T-cell (primary cell): ENCODE measurements around the gene P3H1. TPM values are rescaled to one million over a fixed set of nuclear protein-coding genes. Genes with fewer than 3 reads are reported as not detected.
A peak's percentile ranks its signal among the peaks of the same experiment; 100 is the strongest.
"Not testable (repeated sequence)": the region's sequence is repeated elsewhere in the genome, so short reads cannot be mapped to it uniquely, and the experiment has no call there.

Experiments used
- ATAC-seq, 4 experiments: fragments of 200-7000 bp in 3 of 4; fragments of 150-1000 bp in 1 of 4; cut with Tn5 transposase; replicated peaks in 1 of 4; 1 replicate in 3 of 4; 2 replicates in 1 of 4; pipeline ENCODE4 v1.10.0; 2021; ENCODE audit warnings: moderate library complexity in 3 of 4, mild to moderate bottlenecking in 2 of 4, moderate number of reproducible peaks in 1 of 4
- CTCF ChIA-PET, 2 donors: fragments of 300-600 bp; sonication (Branson Sonifier 250); formaldehyde crosslinking; loops; one replicate each; lab custom pipeline; 2022; ENCODE audit warnings: antibody characterized with exemption in 2 of 2; lab: Charles Lee
- POLR2A ChIA-PET, 2 donors: fragments of 300-600 bp; sonication (Branson Sonifier 250); formaldehyde crosslinking; loops; one replicate each; lab custom pipeline; 2022; ENCODE audit warnings: antibody characterized with exemption in 2 of 2; lab: Charles Lee
- DNase-seq, 35 experiments: peaks; one replicate each; pipeline versions ENCODE4 v3.0.0 to v3.0.0-alpha.2; 2013 to 2023
- H3K27ac ChIP-seq: one replicate; pipeline ENCODE4 v1.5.1; 2013; ENCODE audit warnings: low read length
- H3K27me3 ChIP-seq, 2 experiments: replicated peaks in 1 of 2; 1 replicate in 1 of 2; 2 replicates in 1 of 2; pipeline versions ENCODE4 v1.6.1 to v1.7.0; 2013; ENCODE audit warnings: low read length in 1 of 2, mixed read lengths in 1 of 2; ENCODE audit not compliant: control insufficient read depth in 2 of 2, insufficient read depth in 2 of 2; ENCODE audit errors: extremely low read depth in 1 of 2
- H3K36me3 ChIP-seq, 2 donors: 1 replicate in 1 of 2; 2 replicates in 1 of 2; pipeline versions ENCODE4 v1.6.1 to v1.7.0; 2013; ENCODE audit warnings: low read length in 1 of 2; ENCODE audit not compliant: control insufficient read depth in 2 of 2, insufficient read depth in 1 of 2; ENCODE audit errors: extremely low read depth in 1 of 2
- H3K4me1 ChIP-seq, 2 experiments: 1 replicate in 1 of 2; 2 replicates in 1 of 2; pipeline versions ENCODE4 v1.6.1 to v1.7.0; 2013; ENCODE audit warnings: low read length in 2 of 2, mixed read lengths in 1 of 2; ENCODE audit not compliant: insufficient read depth in 2 of 2, control insufficient read depth in 1 of 2; ENCODE audit errors: extremely low read depth in 1 of 2
- H3K4me3 ChIP-seq, 2 donors: 1 replicate in 1 of 2; 2 replicates in 1 of 2; pipeline versions ENCODE4 v1.5.1 to v1.7.0; 2013; ENCODE audit warnings: mild to moderate bottlenecking in 2 of 2, low read length in 1 of 2, moderate library complexity in 1 of 2; ENCODE audit not compliant: control insufficient read depth in 1 of 2; ENCODE audit errors: extremely low read depth in 1 of 2
- H3K9me3 ChIP-seq: 2 replicates; pipeline ENCODE4 v1.7.0; 2013
- H3K27ac Mint-ChIP-seq, 2 donors: one replicate each; pipeline ENCODE4 v1.8.0; 2020 to 2021; ENCODE audit warnings: mild to moderate bottlenecking in 2 of 2, mixed read lengths in 2 of 2
- H3K27me3 Mint-ChIP-seq, 2 donors: one replicate each; pipeline ENCODE4 v1.8.0; 2021 to 2022; ENCODE audit warnings: mixed read lengths in 2 of 2
- H3K36me3 Mint-ChIP-seq: one replicate; pipeline ENCODE4 v1.8.0; 2021; ENCODE audit warnings: mixed read lengths
- H3K4me1 Mint-ChIP-seq, 3 donors: one replicate each; pipeline ENCODE4 v1.8.0; 2020 to 2022; ENCODE audit warnings: mixed read lengths in 3 of 3, mild to moderate bottlenecking in 1 of 3
- H3K4me3 Mint-ChIP-seq, 3 donors: one replicate each; pipeline ENCODE4 v1.8.0; 2020 to 2022; ENCODE audit warnings: mild to moderate bottlenecking in 3 of 3, mixed read lengths in 3 of 3, moderate library complexity in 3 of 3
- H3K9me3 Mint-ChIP-seq, 3 donors: one replicate each; pipeline ENCODE4 v1.8.0; 2020 to 2022; ENCODE audit warnings: mixed read lengths in 3 of 3
- WGBS: methylation state at CpG from one replicate; pipeline ENCODE4 v1.1.5; 2013; ENCODE audit warnings: missing lambda C conversion rate; ENCODE audit not compliant: insufficient coverage; 5-methylcytosine and 5-hydroxymethylcytosine counted together
- total RNA-seq, 35 experiments: library from RNA in 6 of 35; stranded (reverse) in 6 of 35; fragments of 120-200 nt in 1 of 35; gene quantifications; one replicate each; pipeline versions ENCODE4 v1.2.1 to v1.2.4 and lab custom pipeline; 2013 to 2026

The P3H1 gene, protein sequence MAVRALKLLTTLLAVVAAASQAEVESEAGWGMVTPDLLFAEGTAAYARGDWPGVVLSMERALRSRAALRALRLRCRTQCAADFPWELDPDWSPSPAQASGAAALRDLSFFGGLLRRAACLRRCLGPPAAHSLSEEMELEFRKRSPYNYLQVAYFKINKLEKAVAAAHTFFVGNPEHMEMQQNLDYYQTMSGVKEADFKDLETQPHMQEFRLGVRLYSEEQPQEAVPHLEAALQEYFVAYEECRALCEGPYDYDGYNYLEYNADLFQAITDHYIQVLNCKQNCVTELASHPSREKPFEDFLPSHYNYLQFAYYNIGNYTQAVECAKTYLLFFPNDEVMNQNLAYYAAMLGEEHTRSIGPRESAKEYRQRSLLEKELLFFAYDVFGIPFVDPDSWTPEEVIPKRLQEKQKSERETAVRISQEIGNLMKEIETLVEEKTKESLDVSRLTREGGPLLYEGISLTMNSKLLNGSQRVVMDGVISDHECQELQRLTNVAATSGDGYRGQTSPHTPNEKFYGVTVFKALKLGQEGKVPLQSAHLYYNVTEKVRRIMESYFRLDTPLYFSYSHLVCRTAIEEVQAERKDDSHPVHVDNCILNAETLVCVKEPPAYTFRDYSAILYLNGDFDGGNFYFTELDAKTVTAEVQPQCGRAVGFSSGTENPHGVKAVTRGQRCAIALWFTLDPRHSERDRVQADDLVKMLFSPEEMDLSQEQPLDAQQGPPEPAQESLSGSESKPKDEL
- total RNA-seq (10 to 100 TPM; 23.5 to 62.9 (median 58.3) TPM), total RNA-seq (lab: John Stamatoyannopoulos, UW) (14.9 to 61.6 (median 29.8) reads per million in 29 experiments)
- 23.0 TPM for total RNA-seq (2013)

DNA sequence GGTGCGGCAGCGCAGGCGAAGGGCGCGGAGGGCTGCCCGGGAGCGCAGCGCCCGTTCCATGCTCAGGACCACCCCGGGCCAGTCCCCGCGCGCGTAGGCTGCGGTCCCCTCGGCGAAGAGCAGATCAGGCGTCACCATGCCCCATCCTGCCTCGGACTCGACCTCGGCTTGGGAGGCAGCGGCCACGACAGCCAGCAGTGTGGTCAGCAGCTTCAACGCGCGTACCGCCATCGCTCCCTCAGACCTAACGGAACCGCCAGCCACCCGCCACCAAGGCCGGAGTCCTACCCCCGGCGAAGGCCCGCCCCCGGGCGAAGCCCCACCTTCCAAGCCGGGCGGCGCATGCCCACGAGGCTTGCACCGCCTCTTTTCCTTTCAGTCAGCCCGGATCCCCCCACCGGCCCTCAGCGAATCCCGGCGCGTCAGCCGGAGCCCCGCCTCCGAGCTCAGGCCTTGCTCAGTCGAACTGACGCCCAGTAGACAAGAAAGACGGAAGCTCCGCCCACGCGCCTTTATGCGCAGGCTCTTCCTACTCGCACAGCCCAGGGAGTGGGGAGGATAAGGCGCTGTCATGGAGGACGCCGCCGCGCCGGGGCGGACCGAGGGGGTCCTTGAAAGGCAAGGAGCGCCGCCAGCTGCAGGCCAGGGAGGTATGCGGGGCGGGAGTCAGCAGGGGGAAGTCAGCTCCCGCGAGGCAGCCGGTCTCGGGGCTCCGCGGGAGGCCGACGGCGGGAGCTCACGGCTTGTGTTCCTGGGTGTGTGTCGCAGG is at the start of gene P3H1, which contains the start of gene C1orf50:
TSS of gene P3H1 (minus strand) at position 288 of the 769 bp plus-strand sequence. CDS start at position 231, 57 bp downstream.
TSS of gene C1orf50 (plus strand) at position 509 of the 769 bp plus-strand sequence. CDS start at position 572, 63 bp downstream.
- Histone ChIP-seq H3K36me3 (peaks cover 0 to 3% of the 10 kb centered on the region in 2 donors), H3K9me3 (no peaks in the 10 kb centered on the region), H3K27ac (peak within 1 kb of the TSS; percentile 66), H3K27me3 (no peaks in the 10 kb centered on the region), H3K4me3 (peak within 1 kb of the TSS; percentile 81 to 86), H3K4me1 (peaks cover 22 to 38% of the 10 kb centered on the region in 2 experiments)
- WGBS: under 1% methylated on average over 81 of the region's 82 CpGs
- ATAC-seq (peak; percentile 92 to 96 (median 92)), DNase-seq (peak; percentile 99 to 100 (median 100))
- ChIA-PET POLR2A (interaction anchor here (0.5 to 1.7 kb wide), 16 partner anchors 12 to 594 kb away, joined by 3 to 9 read pairs (median 3); partner anchors contain the start of genes ZNF691 (in 2 of the 2), ERMAP (in 1 of the 2), SVBP (in 1 of the 2) and YBX1 (in 1 of the 2)), CTCF (interaction anchor here (0.6 to 2.3 kb wide), 16 partner anchors 8 to 433 kb away, joined by 3 to 16 read pairs (median 4); partner anchors contain the start of genes ERMAP (in 1 of the 2), SVBP (in 1 of the 2), YBX1 (in 1 of the 2) and ZNF691 (in 1 of the 2))
- no peaks in the 10 kb centered on the region for H3K9me3 Mint-ChIP-seq
- H3K27me3 Mint-ChIP-seq: no peaks in the 10 kb centered on the region
- no peak within 1 kb of the TSS for H3K4me3 Mint-ChIP-seq
- H3K4me1 Mint-ChIP-seq: peaks cover 34 to 45% (median 36%) of the 10 kb centered on the region in 3 donors
- peaks cover 10% of the 10 kb centered on the region for H3K36me3 Mint-ChIP-seq
- peak within 1 kb of the TSS; percentile 92 for H3K27ac Mint-ChIP-seq

DNA sequence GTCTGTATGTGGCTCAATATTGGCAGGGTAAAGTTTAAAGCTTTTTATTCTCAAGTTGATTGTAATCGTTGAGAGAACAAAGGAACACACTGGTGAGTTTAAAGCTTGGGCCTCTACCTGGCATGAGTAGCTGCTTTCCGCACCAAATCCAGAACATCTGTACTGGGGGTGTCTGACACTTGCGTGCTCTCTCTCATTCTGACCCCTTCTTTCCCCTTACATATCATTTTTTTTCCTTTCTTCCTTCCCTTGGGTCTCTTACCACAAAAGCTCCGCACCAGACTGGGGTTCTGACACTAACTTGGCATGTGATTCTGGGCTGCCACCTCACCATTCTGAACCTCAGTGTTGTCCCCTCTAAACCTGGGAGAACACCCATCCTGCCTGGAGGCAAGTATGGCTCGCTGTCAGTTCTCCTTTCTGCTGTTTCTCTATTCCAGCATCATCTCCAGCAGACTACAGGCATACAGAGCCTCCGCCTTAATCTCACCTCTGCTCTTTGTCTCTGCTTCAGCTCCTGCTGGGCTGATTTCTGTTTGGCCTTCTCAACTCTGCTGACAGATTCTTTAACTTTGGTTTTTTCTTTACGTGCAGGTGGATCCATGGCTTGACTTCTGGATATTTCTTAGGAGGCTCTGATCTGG is 49.2 kb upstream of the P3H1 start:
- DNase-seq (peak in 7 of 35 experiments; percentile 2 to 16 (median 3)), ATAC-seq (peak; percentile 0 to 4 (median 1))
- Mint-ChIP-seq H3K27me3 (no peaks in the 10 kb centered on the region), H3K4me1 (peaks cover 20 to 39% (median 20%) of the 10 kb centered on the region in 3 donors), H3K27ac (peak overlapping the region; percentile 90 to 93), H3K36me3 (peaks cover 4% of the 10 kb centered on the region), H3K9me3 (no peaks in the 10 kb centered on the region), H3K4me3 (peak overlapping the region; percentile 78 to 84 (median 83))
- Histone ChIP-seq H3K27ac (peak overlapping the region; percentile 81), H3K36me3 (no peaks in the 10 kb centered on the region), H3K4me1 (peaks cover 10 to 13% of the 10 kb centered on the region in 2 experiments), H3K27me3 (no peaks in the 10 kb centered on the region), H3K4me3 (peak overlapping the region; percentile 66 to 82), H3K9me3 (no peaks in the 10 kb centered on the region)
- CTCF ChIA-PET: interaction anchor here in 1 of 2 donors (1.2 to 4.0 kb wide), 2 partner anchors 30 to 49 kb away, joined by 4 to 16 read pairs; partner anchors contain the start of genes C1orf50, P3H1 and ZNF691
- POLR2A ChIA-PET: interaction anchor here (0.6 to 1.7 kb wide), 2 partner anchors 31 to 49 kb away, joined by 4 read pairs; partner anchors contain the start of genes C1orf50 (in 1 of the 2) and P3H1 (in 1 of the 2)
- WGBS: 13% methylated on average over 3 of the region's 7 CpGs

DNA sequence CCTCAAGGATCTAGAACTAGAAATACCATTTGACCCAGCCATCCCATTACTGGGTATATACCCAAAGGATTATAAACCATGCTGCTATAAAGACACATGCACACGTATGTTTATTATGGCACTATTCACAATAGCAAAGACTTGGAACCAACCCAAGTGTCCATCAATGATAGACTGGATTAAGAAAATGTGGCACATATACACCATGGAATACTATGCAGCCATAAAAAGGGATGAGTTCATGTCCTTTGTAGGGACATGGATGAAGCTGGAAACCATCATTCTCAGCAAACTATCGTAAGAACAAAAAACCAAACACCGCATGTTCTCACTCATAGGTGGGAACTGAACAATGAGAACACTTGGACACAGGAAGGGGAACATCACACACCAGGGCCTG is 48.0 kb upstream of the P3H1 start:
- H3K4me3 Mint-ChIP-seq, H3K9me3 ChIP-seq, H3K36me3 ChIP-seq, CTCF ChIA-PET, DNase-seq, H3K27me3 Mint-ChIP-seq, H3K27ac Mint-ChIP-seq, H3K4me3 ChIP-seq, H3K9me3 Mint-ChIP-seq, POLR2A ChIA-PET, ATAC-seq, H3K27me3 ChIP-seq, H3K27ac ChIP-seq: not testable (repeated sequence)
- Mint-ChIP-seq H3K4me1 (peaks cover 20 to 34% (median 20%) of the 10 kb centered on the region in 3 donors), H3K36me3 (peaks cover 12% of the 10 kb centered on the region)
- WGBS: no CpG with 5 or more reads among the region's 3 CpGs
- peaks cover 10 to 13% of the 10 kb centered on the region in 2 experiments for H3K4me1 ChIP-seq

DNA sequence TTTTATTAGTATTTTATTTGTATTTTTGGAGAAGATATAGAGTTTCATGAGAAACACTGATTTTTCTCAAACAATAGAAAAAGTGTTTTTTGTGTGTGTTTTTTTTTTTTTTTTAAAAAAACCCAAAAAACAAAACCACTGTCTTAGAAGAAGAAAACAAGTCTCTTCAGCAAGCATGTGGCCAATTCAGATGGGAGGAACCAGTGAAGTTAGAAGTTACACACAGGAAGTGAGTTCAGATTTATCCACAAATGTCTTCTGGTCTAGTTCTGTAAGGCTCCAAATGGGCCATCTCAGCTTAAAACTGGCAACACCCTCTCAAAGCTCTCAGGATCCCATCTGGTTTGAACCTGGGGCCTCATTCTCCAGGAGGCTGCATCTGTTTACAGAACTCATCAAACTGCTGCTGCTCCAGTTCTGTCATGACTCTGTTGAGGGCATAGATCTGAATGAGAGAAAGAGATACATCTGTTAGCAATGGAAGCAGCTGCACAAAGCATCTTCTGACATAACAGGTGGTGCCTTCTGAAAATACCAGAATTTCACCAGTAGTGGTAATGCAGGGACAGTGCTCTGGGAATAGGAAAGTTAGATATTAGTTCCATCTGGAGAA is 40.3 kb upstream of the P3H1 start:
- ATAC-seq (no peak), DNase-seq (no peak)
- Mint-ChIP-seq H3K9me3 (no peaks in the 10 kb centered on the region), H3K27ac (peak overlapping the region; percentile 56 to 63), H3K4me1 (peaks cover 11 to 14% (median 12%) of the 10 kb centered on the region in 3 donors), H3K36me3 (peaks cover 35% of the 10 kb centered on the region), H3K27me3 (no peaks in the 10 kb centered on the region), H3K4me3 (no peak overlapping the region)
- no peak overlapping the region for H3K4me3 ChIP-seq
- H3K27ac ChIP-seq: peak overlapping the region; percentile 9
- peaks cover 0 to 3% of the 10 kb centered on the region in 2 experiments for H3K27me3 ChIP-seq
- H3K36me3 ChIP-seq: peaks cover 0 to 7% of the 10 kb centered on the region in 2 donors
- POLR2A ChIA-PET: interaction anchor here in 1 of 2 donors (0.6 kb wide), 1 partner anchor 982 kb away, joined by 6 read pairs; no protein-coding TSS in a partner anchor
- CTCF ChIA-PET: no interaction called here
- H3K4me1 ChIP-seq: peaks cover 4 to 12% of the 10 kb centered on the region in 2 experiments
- no peaks in the 10 kb centered on the region for H3K9me3 ChIP-seq

DNA sequence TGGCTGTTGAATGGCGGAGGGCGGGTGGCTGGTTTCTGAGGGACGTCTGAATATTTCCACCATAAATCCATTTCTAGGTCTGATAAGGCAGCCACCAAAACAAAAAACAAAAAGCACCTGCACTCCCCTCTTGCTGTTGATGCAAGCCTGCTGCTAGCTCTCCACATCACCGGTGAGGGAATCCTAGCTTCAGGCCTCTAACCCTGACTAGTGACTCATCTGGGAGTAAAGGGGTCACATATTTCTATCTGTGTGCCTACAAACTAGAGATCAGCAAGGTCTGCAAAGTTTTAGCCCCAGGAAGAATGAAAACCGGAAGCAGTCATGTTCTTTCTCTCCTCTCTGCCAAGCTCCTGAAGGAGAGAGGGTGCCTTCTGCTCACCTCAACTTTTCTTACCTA is 39.8 kb upstream of the P3H1 start:
- Mint-ChIP-seq H3K4me1 (peaks cover 11 to 14% (median 12%) of the 10 kb centered on the region in 3 donors), H3K4me3 (no peak overlapping the region), H3K27ac (peak overlapping the region in 1 of 2 donors; percentile 56), H3K9me3 (no peaks in the 10 kb centered on the region), H3K36me3 (peaks cover 33% of the 10 kb centered on the region), H3K27me3 (no peaks in the 10 kb centered on the region)
- Histone ChIP-seq H3K9me3 (no peaks in the 10 kb centered on the region), H3K4me1 (peaks cover 4 to 12% of the 10 kb centered on the region in 2 experiments), H3K27ac (no peak overlapping the region), H3K27me3 (peaks cover 0 to 3% of the 10 kb centered on the region in 2 experiments), H3K36me3 (peaks cover 0 to 7% of the 10 kb centered on the region in 2 donors), H3K4me3 (no peak overlapping the region)
- POLR2A ChIA-PET: interaction anchor here in 1 of 2 donors (0.6 kb wide), 1 partner anchor 983 kb away, joined by 6 read pairs; no protein-coding TSS in a partner anchor
- ATAC-seq (no peak), DNase-seq (no peak)
- CTCF ChIA-PET: no interaction called here
- 100% methylated on average over 3 of the region's 5 CpGs for WGBS
